Psoas muscle (tissue), 8 donors: Measurements from ENCODE around the gene KIF12. TPM values are rescaled to one million over a fixed set of nuclear protein-coding genes. Genes with fewer than 3 reads are reported as not detected.
"Not testable (repeated sequence)": the region's sequence is repeated elsewhere in the genome, so short reads cannot be mapped to it uniquely, and the experiment has no call there.

Source experiments
- ATAC-seq, 4 donors: fragments of 200-7000 bp; cut with Tn5 transposase; one replicate each; pipeline ENCODE4 v1.9.1; 2020; ENCODE audit warnings: moderate library complexity in 3 of 4, mild to moderate bottlenecking in 2 of 4
- DNase-seq, 2 donors: peaks; one replicate each; pipeline ENCODE4 v3.0.0-alpha.2; 2020
- H3K27ac ChIP-seq: fragments of 200-600 bp; one replicate; pipeline ENCODE4 v1.8.0; 2022
- H3K27me3 ChIP-seq, 3 donors: fragments of 200-600 bp in 1 of 3; one replicate each; pipeline versions ENCODE4 v1.6.1 to v1.8.0; 2013 to 2022; ENCODE audit warnings: low read length in 2 of 3, mild to moderate bottlenecking in 2 of 3, moderate library complexity in 1 of 3; ENCODE audit not compliant: insufficient read depth in 3 of 3
- H3K36me3 ChIP-seq, 2 donors: fragments of 200-600 bp in 1 of 2; one replicate each; pipeline versions ENCODE4 v1.6.1 to v1.8.0; 2013 to 2022; ENCODE audit warnings: low read depth in 1 of 2, mild to moderate bottlenecking in 1 of 2, moderate library complexity in 1 of 2; ENCODE audit not compliant: insufficient read depth in 1 of 2
- H3K4me1 ChIP-seq: fragments of 200-600 bp; one replicate; pipeline ENCODE4 v1.8.0; 2022
- H3K4me3 ChIP-seq: fragments of 200-600 bp; one replicate; pipeline ENCODE4 v1.8.0; 2022; ENCODE audit warnings: mild to moderate bottlenecking
- H3K9me3 ChIP-seq: fragments of 200-600 bp; one replicate; pipeline ENCODE4 v1.8.0; 2022
- WGBS, 3 donors: extraction: QIAGEN DNeasy Blood & Tissue Kit; methylation state at CpG; one replicate each; pipeline versions ENCODE4 v1.1.6 to v1.1.7; 2013; 5-methylcytosine and 5-hydroxymethylcytosine counted together
- intact Hi-C, 2 donors: fragments of 100-400 bp; cut with DNase I; formaldehyde crosslinking; loops; one replicate each; pipeline versions ENCODE4 v1.11.0 to v1.14.2; 2022
- polyA plus RNA-seq, 3 donors: library from polyadenylated mRNA; stranded (reverse); fragments of 200-250 nt; gene quantifications; one replicate each; pipeline ENCODE4 v1.2.3, GENCODE V29; 2013
- total RNA-seq, 4 donors: library from RNA; stranded (reverse); fragmentation: NEBNext Ultra II Directional in 2 of 4; extraction: Animal tissue kit (Norgen Biotek cat#: 25700) in 2 of 4; gene quantifications; one replicate each; pipeline versions ENCODE4 v1.2.1 to v1.2.4, GENCODE V29; 2021 to 2023
- TF ChIP-seq, protein P1 (sequence below): fragments of 200-600 bp; IDR thresholded peaks from one replicate; pipeline ENCODE4 v1.8.0; 2022; ENCODE audit warnings: antibody characterized with exemption
- donor health status: healthy with polysubstance abuse.
- donor health status: DM: no; HTN: no; CAD: no; lungs with moderate emphysema.
- donor health status: Bipolar disorder and iron deficiency.
- donor health status: healthy.
- donor health status: DM: yes; HTN: yes; CAD: no.
- donor health status: DM: no; HTN: no; CAD: no.
- donor health status: DM: no; HTN: no; CAD: no.
- donor health status: DM: yes; HTN: yes; CAD: no.

KIF12 gene
- total and polyA plus RNA-seq, 7 donors, result 0.03 to 0.13 (median 0.04) TPM; not detected in 4

DNA sequence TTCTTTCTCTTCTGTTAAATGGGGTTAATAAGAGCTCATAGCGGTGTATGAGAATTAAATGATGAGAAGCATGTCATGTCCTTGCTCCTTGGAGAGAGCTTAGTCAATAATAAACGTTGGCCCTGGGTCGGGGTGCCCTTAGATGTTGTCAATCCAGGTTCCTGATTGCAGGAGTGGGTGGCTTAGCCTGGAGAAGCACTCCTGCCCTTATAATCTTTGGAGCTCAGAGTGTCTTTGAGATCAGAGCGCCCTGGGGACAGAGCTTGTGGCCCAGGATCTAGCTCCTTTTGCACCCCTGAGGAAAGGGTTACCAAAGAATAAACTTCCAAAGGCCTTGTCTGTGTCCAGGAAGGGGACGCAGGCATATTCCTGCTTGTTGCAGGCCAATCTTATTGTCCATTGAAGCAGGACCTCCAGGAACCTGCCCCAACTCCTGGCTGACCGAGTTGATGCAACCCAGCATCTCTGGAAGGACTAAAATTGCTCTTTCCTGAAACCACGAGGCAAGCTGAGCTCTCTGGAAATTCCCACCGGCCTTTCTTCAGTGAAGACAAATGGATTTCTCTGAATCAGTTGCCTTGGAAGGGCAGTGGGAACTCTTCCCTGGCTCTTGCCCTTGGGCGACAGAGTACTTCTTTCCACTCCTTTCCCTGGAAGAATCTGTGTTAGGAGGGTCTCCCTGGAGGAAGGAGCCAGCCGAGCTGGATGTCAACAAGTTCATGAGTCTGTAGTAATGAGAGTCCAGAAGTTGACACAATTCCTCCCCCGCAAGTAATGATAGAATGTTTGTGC is 14.6 kb downstream of the KIF12 start:
- no peak overlapping the region for H3K27ac ChIP-seq
- no peak for DNase-seq
- no peak overlapping the region for H3K4me3 ChIP-seq
- no peaks in the 10 kb centered on the region for H3K9me3 ChIP-seq
- intact Hi-C loops, result loop anchor here (1.0 to 5.0 kb wide), 2 partner anchors 208 to 221 kb away; no protein-coding TSS in a partner anchor
- no peaks in the 10 kb centered on the region for H3K27me3 ChIP-seq
- H3K4me1 ChIP-seq, result no peaks in the 10 kb centered on the region
- no peak for ATAC-seq
- TF ChIP-seq, protein P1, sequence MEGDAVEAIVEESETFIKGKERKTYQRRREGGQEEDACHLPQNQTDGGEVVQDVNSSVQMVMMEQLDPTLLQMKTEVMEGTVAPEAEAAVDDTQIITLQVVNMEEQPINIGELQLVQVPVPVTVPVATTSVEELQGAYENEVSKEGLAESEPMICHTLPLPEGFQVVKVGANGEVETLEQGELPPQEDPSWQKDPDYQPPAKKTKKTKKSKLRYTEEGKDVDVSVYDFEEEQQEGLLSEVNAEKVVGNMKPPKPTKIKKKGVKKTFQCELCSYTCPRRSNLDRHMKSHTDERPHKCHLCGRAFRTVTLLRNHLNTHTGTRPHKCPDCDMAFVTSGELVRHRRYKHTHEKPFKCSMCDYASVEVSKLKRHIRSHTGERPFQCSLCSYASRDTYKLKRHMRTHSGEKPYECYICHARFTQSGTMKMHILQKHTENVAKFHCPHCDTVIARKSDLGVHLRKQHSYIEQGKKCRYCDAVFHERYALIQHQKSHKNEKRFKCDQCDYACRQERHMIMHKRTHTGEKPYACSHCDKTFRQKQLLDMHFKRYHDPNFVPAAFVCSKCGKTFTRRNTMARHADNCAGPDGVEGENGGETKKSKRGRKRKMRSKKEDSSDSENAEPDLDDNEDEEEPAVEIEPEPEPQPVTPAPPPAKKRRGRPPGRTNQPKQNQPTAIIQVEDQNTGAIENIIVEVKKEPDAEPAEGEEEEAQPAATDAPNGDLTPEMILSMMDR, result no peak
- no peaks in the 10 kb centered on the region for H3K36me3 ChIP-seq
- 82 to 85% (median 83%) methylated on average over 11 of the region's 11 CpGs for WGBS, 3 donors

DNA sequence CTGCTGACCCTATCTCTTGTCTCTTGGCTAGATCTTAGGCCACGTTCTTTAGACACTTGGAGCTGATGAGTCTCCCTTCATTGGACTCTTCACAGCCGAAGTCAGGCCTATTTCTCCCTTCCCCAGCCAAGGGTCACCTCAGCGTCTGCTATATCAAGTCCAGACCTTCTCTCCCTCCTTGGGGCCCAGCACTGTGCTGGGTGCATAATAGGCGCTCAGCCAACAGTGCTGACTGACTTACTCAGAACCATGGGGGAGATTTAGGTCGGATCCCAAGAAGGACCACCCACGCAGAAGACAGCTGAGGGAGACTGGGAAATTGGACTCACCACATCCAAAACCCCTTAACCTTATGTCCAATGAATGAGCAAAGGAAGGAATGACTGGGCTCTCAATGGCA is 15.4 kb downstream of the KIF12 start:
- H3K9me3 ChIP-seq, result no peaks in the 10 kb centered on the region
- 91 to 93% (median 91%) methylated on average over 6 of the region's 6 CpGs for WGBS, 3 donors
- H3K27me3 ChIP-seq, result no peaks in the 10 kb centered on the region
- TF ChIP-seq, protein P1, result no peak
- no peak overlapping the region for H3K27ac ChIP-seq
- no peaks in the 10 kb centered on the region for H3K36me3 ChIP-seq
- H3K4me1 ChIP-seq, result no peaks in the 10 kb centered on the region
- ATAC-seq (no peak), DNase-seq (no peak)
- no peak overlapping the region for H3K4me3 ChIP-seq
- intact Hi-C loops, result loop anchor here (1.0 to 5.0 kb wide), 3 partner anchors 207 to 222 kb away; no protein-coding TSS in a partner anchor

DNA sequence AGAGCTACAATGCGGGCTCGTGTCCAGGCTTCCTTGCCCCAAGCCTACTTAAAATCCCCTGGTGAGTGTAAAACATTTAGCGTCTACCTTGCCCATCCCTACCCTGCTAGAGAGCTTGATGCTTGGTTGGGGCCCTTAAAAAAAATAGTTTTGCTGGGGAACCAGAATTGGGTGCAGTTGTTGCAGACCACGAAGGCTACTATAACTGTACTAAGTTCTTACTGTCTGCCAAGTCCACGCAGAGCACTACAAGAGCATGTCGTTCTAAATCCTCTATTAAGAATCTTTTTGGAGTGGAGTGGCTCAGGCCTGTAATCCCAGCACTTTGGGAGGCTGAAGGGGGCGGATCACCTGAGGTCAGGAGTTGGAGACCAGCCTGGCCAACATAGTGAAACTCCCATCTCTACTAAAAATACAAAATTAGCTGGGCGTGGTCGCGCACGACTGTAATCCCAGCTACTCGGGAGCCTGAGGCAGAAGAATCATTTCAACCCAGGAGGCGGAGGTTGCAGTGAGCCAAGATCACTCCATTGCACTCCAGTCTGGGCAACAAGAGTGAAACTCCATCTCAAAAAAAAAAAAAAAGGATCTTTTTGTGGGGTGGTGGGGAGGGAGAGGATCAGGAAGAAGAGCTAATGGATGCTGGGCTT is 16.2 kb downstream of the KIF12 start:
- peak in 2 of 4 donors; percentile 5 to 24 for ATAC-seq
- not testable (repeated sequence) for H3K36me3 ChIP-seq, H3K9me3 ChIP-seq, H3K4me1 ChIP-seq, DNase-seq, H3K27me3 ChIP-seq, H3K4me3 ChIP-seq, H3K27ac ChIP-seq
- intact Hi-C loops, result loop anchor here (2.0 to 5.0 kb wide), 2 partner anchors 208 to 209 kb away; no protein-coding TSS in a partner anchor
- 54 to 61% (median 54%) methylated on average over 13 of the region's 13 CpGs for WGBS, 3 donors

DNA sequence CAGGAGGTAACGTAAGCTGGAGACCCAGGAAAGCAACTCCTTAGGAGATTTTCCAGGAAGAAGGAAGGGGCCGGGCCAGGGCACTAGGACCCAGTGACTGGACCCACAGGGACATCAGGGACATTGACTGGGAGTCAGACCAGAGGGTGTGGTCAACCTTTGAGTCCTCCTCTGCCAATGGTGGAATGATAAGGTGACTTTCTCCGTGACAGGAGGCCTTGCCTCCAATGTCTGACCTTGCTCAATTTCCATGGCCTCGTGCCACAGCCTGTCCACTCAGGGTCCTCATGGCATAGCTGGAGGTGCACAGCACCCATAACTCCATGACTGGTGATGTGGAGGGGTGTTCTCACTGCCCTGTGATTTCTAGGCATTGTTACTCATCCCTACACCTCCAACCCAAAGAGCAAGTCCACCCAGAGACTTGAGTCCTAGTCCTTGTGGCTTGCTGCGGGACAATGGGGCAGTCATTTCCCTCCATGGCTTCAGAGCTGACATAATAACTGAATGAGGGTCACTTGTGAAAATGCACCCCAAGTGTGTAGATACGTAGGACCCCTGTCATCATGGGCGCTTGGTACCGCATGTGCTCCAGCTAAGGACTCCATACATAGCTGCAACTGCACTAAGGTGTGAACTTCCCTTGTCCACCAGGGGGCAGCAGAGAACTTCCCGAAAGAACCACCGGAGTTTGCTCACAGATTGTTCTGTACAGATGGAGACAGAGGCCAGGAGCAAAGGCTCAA is 16.9 kb downstream of the KIF12 start:
- no peaks in the 10 kb centered on the region for H3K4me1 ChIP-seq
- WGBS, 3 donors, result 47 to 50% (median 49%) methylated on average over 10 of the region's 10 CpGs
- peak; percentile 82 to 88 for DNase-seq

More for the DNA sequence above, 16.9 kb downstream of the KIF12 start:
- Histone ChIP-seq H3K9me3 (no peaks in the 10 kb centered on the region), H3K36me3 (no peaks in the 10 kb centered on the region), H3K4me3 (no peak overlapping the region), H3K27me3 (no peaks in the 10 kb centered on the region), H3K27ac (no peak overlapping the region)
- TF ChIP-seq, protein P1, result peak; percentile 88
- peak; percentile 90 to 97 (median 92) for ATAC-seq
- intact Hi-C loops, result loop anchor here (2.0 to 5.0 kb wide), 2 partner anchors 209 to 210 kb away; no protein-coding TSS in a partner anchor
